Fibroblast of villous mesenchyme (primary cell): ENCODE results near the gene KREMEN2. TPM values are rescaled to one million over a fixed set of nuclear protein-coding genes. Genes with fewer than 3 reads are reported as not detected.

Experiments
- DNase-seq: peaks from one replicate; pipeline ENCODE4 v3.0.0-alpha.2; 2010; ENCODE audit warnings: low read depth
- H3K4me3 ChIP-seq: 2 replicates; pipeline ENCODE4 v1.5.1; 2011; ENCODE audit warnings: low read depth, mild to moderate bottlenecking, low read length
- CTCF ChIP-seq: IDR thresholded peaks from 2 replicates; pipeline ENCODE4 v1.5.1; 2012; ENCODE audit warnings: low read depth, mild to moderate bottlenecking, low read length; ENCODE audit not compliant: insufficient read depth
- total RNA-seq: library from RNA; depleted of rRNA; stranded (reverse); fragments of >200 nt; gene quantifications from 2 replicates; pipeline ENCODE4 v1.2.3, GENCODE V29; 2012

Gene KREMEN2
- total RNA-seq, 1 donor, result under 0.01 TPM

- H3K4me3 ChIP-seq, result no peak overlapping the region
- TF ChIP-seq CTCF, result no peak
- no peak for DNase-seq
Observed at GRCh38 chr16:2985893-2986355, 21.8 kb downstream of the KREMEN2 start.

- TF ChIP-seq CTCF, result no peak
- DNase-seq, result no peak
- no peak overlapping the region for H3K4me3 ChIP-seq
Observed at GRCh38 chr16:2986623-2987188, 22.6 kb downstream of the KREMEN2 start.

DNA sequence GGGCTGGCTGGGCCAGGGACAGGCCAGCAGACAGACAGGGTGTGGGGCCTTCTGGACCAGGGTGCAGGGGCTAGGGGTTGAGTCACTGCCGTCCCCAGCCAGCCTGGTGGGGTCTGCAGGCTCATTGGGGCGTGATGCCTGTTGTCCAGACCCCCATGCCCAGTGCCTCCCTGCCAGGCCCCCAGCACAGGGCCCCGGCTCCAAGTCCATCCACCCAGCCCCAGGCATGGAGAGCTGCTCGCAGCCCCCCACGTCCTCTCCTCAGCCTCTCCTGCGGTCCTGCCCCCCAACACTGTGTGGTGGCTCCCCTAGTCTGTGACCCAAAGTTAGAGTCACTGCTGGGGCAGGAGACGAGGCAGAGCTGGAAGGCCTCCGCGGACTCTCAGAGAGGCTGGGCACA is 23.2 kb downstream of the KREMEN2 start:
- no peak for DNase-seq
- TF ChIP-seq CTCF, result no peak
- no peak overlapping the region for H3K4me3 ChIP-seq

DNA sequence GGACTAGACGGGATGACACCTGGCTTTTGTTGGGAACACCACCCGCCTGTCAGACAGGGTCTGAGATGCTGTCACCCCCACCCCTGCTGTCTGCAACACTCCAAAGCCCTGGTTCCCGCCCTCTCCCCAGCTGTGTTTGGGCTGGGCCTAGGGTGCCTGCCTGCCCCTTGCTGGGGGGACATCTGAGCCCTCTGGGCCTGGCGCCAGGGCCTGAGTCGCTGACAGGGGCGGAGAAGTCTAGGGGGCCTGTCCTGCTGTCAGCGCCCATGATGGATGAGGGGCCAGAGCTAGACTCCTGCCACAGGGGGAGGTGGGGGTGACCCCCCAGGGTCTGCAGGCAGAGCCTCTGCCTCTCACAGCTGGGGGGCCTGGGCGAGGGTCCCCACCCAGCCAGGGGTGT is 23.8 kb downstream of the KREMEN2 start:
- H3K4me3 ChIP-seq, result no peak overlapping the region
- DNase-seq, result no peak
- TF ChIP-seq CTCF, result no peak

DNA sequence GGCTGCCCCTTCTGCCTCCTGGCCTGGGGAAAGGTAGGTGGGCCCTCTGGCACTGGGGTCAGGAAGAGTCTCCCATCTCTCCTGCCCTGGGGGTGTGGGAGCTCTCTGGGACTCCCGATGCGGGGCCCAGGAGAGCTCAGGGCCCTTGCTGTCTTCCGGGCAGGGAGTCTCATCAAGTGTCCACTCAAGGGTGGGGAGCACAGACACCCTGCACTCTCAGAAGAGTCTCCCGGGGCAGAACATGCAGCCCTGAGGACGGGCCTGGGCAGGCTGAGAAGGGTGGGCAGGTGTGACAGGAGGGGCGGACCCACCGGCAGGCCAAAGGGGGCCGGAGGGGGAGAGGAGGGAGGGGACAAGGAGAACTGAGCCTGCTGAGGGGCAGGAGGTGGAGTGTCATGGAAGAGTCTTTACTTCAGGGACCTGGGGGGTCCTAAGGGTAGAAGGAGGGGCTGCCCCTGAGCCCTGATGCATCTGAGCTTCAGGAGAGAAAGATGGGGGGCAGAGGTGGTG is 24.6 kb downstream of the KREMEN2 start:
- no peak overlapping the region for H3K4me3 ChIP-seq
- TF ChIP-seq CTCF, result no peak
- no peak for DNase-seq

GRCh38 chr16:2990891-2991290 is 26.8 kb downstream of the KREMEN2 start:
- no peak for DNase-seq
- H3K4me3 ChIP-seq, result no peak overlapping the region
- no peak for TF ChIP-seq CTCF
